GM19397 (cell line): ENCODE data around the gene POLA1.
A peak's percentile ranks its signal among the peaks of the same experiment; 100 is the strongest.

ENCODE experiments used
- ATAC-seq: cut with Tn5 transposase; IDR thresholded peaks from one replicate; pipeline ENCODE4 v1.9.1; 2021; ENCODE audit warnings: mild to moderate bottlenecking, moderate library complexity; ENCODE audit not compliant: unreplicated experiment

Gene POLA1

GRCh38 chrX:25005382-25006185, 311.9 kb downstream of the POLA1 start:
- ATAC-seq: no peak

DNA sequence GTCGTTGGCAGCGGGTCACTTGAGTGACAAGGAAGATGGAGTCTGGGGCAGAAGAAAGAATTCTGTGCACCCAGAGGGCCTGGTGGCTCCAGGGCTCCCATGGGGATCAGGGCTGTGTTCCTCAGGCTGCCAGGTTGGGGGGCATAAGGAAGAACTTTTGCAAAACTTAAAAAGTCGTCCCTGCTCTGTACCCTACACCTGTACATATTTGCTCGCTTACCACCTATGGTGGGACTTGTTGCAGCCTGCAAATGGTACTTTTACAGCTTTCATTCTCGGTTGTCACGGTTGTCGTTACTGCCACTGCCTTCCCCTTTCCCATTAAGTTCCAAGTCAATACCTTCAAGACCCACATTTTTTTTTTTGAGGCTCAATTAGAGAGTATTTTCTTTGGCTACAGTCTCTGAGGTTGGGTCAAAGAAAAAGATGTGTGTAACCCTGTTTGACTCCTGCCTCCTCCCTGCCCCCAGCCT, 312.9 kb downstream of the POLA1 start:
- no peak for ATAC-seq

- ATAC-seq: no peak
These were observed 313.6 kb downstream of the POLA1 start for GRCh38 chrX:25007059-25008053.

DNA sequence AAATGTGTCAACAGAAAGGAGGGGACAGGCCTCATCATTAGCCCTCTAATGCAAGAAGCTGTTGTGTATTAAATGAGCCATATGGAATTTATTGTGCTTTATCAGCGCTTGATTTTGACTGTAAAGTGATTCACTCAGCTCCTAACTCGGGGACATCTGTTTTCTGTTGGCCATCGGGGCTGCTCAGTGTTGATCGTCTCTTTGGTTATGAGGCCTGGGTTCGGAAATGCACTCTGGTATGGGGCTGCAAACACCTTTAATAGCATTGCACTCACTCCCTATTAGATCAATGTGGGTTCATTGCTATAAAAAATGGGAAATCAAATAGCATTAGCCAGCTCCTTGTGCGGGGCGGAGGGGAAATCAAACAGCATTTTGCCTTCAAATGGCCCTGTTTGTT, 315.7 kb downstream of the POLA1 start:
- no peak for ATAC-seq

- no peak for ATAC-seq
These were observed 317.3 kb downstream of the POLA1 start for GRCh38 chrX:25010784-25011588.

- no peak for ATAC-seq
These were observed 318.1 kb downstream of the POLA1 start for GRCh38 chrX:25011589-25012432.

GRCh38 chrX:25012433-25012735, 318.7 kb downstream of the POLA1 start:
- ATAC-seq: no peak

DNA sequence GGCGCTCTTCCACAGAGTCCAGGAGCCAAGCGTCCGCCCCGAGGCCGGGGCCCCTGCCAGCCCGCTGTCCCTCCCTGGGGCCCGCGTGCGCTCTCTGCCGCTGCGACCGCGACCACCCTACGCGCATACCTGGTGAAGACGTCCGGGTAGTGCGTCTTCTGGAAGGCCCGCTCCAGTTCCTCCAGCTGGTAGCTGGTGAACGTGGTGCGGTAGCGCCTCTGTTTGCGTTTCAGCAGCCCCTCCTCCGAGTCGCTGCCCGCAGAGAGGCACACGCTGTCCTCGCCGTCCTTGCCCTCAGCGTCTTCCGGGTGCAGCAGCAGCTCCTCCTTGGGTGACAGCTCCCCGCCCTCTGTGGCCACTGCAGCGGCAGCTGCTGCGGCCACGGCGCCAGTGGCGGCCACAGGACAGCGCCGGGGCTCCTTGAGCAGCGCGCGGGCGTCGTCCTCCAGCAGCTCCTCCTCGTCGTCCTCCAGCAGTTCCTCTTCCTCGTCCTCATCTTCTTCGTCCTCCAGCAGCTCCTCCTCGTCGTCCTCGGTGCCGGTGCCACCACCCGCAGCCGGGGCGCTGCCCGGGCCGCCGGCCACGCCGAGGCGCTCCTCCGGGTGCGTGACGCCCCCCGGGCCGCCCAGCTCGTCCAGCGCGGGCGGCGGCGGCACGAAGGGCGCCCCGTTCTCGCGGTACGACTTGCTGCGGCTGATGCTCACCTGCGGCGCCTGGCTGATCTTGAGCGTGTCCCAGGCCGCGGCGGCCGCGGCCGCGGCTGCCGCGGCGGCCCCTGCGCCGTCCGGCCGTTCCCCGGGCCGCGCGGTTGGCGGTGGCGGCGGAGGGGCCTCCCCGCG, 319.3 kb downstream of the POLA1 start:
- ATAC-seq: no peak

DNA sequence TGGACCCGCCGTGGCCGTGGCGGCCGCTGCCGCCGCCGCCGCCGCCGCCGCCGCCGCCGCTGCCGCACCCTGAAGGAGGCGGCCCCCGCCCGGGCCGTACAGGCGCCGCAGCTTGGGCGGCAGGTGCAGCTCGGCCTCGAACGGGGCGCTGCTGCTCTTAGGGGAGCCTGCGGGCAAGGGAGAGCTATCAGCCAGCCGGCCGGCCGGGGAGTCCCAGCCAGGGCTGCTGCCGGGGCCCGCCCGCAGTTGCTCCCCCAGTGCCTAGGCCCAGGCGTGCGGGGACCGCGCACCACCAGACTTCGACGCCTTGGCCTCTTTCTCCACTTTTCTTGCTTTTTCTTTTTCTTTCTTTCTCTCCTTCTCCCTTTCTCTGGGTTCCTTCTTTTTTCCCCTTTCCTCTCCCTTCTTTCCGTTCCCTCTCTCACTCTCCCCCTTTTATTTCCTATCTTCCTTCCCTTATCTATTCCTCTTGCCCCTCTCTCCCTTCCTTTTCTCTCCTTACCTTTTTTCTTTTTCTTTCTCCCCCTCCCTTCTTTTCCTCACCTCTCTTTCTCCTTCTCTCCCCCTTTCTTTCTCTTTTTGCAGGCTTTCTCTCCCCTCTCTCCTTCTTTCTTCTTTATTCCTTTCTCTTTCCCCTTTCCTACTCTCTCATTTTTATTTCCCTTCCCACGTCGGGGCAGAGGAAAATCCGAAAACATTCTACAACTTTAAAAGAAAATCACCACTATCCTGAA, 320.1 kb downstream of the POLA1 start:
- no peak for ATAC-seq

GRCh38 chrX:25014366-25014838, 320.7 kb downstream of the POLA1 start:
- ATAC-seq: no peak

DNA sequence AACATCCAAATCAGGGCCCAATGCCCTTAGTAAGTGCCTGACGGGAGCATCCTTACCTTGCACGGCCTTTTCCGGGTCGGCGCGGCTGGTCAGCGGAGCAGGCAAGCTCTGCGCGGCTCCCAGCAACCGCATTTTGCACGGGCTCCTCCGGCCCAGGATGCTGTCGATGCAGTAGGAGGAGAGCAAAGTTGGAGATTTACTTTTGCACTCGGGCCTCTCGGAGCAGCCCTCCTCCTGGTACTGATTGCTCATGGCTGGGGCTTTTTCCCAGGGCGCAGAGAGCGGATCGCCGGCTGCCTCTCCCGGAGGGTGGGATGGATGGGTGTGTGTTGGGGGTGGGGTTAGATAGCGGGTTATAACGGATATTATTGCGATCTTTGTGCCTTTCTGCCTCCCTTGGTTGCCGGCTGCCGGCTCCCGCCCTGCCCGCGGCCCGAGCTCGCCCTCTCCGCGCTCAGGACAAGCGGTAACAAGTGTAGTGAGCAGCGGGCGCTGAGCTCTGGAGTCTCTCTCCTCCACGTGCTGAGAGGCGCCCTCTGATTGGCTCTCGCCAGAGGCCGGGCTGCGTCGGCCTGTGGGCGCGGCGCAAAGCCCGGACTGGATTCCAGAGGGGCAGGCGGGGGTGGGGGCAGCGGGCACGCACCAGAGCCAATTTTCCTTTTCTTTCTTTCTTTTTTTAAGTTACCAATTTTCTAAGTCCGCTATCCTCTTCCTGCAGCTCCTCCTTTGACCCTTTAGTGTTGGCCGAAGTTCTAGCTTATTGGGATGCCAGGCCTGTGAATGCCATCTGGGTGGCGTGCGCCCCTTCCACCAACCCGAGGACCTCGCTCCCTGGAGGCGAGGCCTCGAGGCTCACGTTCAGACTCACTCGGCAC, 322.0 kb downstream of the POLA1 start, which contains the start of gene ARX:
Gene ARX, minus strand, starts transcription at position 480 of the 875 bp plus-strand sequence. Its CDS starts 228 bp downstream, at position 252.
- peak; percentile 71 for ATAC-seq

DNA sequence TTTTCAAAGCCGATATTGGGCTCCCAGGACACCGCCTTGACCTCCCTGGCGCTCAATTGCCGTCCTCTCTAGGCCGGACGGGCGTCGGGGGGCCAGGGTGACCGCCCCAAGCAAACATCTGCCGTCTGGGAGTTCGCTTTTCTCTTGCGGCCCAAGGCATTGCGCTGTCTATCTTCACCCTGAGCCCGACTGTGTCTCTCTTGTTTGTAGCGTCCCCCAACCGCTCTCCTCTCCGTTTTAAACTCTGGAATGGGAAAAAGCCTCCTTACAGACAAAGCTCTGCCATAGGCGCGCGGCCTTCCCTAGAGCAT, 322.6 kb downstream of the POLA1 start:
- ATAC-seq: no peak

- no peak for ATAC-seq
These were observed 323.4 kb downstream of the POLA1 start for GRCh38 chrX:25016938-25017598.

DNA sequence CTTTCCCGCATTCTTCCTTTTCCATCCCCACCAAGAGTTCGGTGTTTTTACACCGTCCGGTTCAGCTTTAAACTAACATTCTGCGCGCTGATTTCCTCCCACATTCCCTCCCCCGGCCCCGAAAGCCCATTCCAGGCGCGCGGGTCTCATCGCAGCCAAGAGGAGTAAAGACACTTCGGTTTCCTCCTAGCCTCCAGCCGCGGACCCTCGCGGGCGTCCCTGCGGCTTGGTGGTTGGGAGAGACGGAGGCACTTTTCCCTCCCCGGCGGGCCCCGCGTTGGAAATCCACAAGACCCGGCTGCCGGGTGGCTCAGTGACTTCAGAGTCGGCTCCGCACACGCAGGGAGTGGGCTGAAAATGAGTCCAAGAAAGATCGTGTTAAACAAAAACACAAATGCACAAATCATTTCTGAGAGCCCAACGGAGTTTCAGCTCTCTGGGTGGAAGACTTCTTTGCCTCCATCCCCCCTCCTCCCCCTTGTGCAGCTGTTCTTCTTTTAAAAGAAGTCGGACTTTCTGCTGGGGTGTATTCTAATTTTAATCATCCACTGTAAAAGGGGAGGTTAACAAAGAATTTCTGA, 324.0 kb downstream of the POLA1 start:
- no peak for ATAC-seq

DNA sequence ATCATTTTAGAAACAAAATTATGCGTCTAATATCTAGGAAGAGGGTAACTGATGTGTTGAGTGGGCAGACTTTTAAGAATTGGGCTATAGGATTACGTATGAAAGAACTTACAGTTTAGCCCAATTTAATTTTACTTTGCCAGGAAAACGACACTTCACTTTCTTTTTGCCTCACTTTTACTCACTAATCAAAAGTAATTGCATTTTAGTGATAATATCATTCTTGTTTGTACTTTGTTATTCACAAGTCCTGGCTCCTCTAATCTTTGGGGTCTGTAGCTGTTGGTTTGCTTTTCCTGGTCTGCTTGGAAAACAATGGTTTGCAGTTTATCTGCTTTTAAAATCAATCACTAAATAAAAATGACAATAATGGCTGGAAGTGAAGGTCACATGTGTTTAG, 325.0 kb downstream of the POLA1 start:
- no peak for ATAC-seq

DNA sequence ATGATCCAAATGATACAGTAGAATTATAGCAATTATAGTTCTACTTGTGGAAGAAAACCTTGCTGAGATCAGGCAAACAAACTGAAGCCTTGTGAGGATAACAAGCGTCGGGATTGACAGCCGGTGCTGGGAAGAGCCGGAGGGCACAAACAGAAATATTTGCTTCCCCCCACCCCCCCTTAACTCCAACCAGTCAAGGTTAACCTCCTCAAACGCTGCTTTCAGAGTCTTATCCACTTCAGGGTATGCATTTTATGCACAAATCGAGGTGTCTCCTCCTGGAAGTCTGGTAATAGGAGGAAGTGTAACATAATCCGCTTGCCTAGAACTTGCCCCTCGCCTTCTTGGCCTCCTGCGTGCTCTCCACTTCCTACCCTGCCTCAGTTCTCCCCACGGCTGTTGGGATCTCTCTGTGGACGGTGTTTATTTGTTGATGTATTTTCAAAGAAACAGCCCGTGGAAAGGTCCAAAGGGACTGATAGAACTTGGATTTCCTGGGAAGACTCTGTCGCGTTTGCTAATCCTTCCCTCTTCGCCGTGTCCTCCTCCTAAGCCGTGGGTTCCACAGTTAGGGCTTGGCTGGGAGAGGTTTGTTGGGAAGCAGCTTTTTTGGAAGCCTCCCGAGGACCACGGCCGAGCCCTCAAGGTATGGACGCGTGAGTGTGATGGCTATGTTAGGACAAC, 326.1 kb downstream of the POLA1 start:
- ATAC-seq: no peak
